Activated naive CD8-positive, alpha-beta T cell (primary cell): Measurements from ENCODE around the gene ERBB2.
"Not testable (repeated sequence)": the region's sequence is repeated elsewhere in the genome, so short reads cannot be mapped to it uniquely, and the experiment has no call there.

Source experiments
- H3K27ac Mint-ChIP-seq: one replicate; pipeline ENCODE4 v1.8.0; 2021; ENCODE audit warnings: mixed read lengths
- H3K27me3 Mint-ChIP-seq: one replicate; pipeline ENCODE4 v1.8.0; 2021; ENCODE audit warnings: mixed read lengths
- H3K36me3 Mint-ChIP-seq: one replicate; pipeline ENCODE4 v1.8.0; 2021; ENCODE audit warnings: mixed read lengths
- H3K4me1 Mint-ChIP-seq: one replicate; pipeline ENCODE4 v1.8.0; 2021; ENCODE audit warnings: low read depth, mixed read lengths
- H3K4me3 Mint-ChIP-seq: one replicate; pipeline ENCODE4 v1.8.0; 2021; ENCODE audit warnings: mild to moderate bottlenecking, mixed read lengths
- H3K9me3 Mint-ChIP-seq: one replicate; pipeline ENCODE4 v1.8.0; 2021; ENCODE audit warnings: low read depth, mixed read lengths

The ERBB2 gene

GRCh38 chr17:39684369-39685192 is 15.3 kb upstream of the ERBB2 start:
- Mint-ChIP-seq H3K4me3 (no peak overlapping the region), H3K9me3 (no peaks in the 10 kb centered on the region), H3K36me3 (peaks cover 11% of the 10 kb centered on the region), H3K27ac (no peak overlapping the region), H3K27me3 (no peaks in the 10 kb centered on the region), H3K4me1 (peaks cover 40% of the 10 kb centered on the region)

- H3K9me3 Mint-ChIP-seq = no peaks in the 10 kb centered on the region
- H3K4me1 Mint-ChIP-seq = peaks cover 23% of the 10 kb centered on the region
- peak overlapping the region; percentile 99 for H3K4me3 Mint-ChIP-seq
- H3K27ac Mint-ChIP-seq = peak overlapping the region; percentile 97
- H3K36me3 Mint-ChIP-seq = peaks cover 11% of the 10 kb centered on the region
- H3K27me3 Mint-ChIP-seq = no peaks in the 10 kb centered on the region
Observed at GRCh38 chr17:39687101-39687545, 12.7 kb upstream of the ERBB2 start.

DNA sequence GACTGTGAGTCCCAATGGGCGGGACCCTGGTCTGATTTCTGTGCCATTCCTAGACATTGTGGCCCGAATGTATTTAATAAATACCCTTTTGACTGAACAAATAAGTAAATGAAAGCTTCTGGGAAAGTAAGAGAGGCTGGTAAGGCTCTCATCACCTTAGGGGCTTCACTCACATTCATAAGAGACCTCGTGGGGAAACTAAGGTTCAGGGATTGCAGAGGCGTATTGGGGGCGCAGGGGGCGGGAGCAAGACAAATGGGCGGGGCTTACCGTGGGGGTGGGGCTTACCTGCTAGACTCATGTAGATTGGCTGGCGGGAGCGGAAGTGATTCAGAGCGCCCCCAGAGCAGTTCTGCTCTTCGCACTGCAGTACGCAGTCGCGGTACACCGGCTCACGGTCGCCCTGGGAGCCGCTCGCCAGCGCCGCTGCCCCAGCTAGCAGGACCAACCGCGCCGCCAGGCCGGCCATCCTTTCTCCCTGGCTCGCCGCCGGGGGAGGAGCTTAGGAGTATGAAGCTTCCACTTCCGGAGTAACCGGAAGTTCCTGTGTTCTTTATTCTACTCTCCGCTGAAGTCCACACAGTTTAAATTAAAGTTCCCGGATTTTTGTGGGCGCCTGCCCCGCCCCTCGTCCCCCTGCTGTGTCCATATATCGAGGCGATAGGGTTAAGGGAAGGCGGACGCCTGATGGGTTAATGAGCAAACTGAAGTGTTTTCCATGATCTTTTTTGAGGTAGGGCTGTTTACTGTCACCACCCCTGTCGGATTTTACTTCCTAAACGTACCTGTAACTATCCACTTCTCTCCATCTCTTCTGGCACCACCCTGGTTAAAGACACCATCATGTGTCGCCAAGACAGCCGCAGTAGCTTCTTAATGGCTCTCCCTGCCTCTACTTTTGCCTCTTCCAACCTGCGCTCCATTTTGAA is 12.1 kb upstream of the ERBB2 start, which contains the start of gene PGAP3:
TSS of gene PGAP3 (minus strand) at position 512 of the 929 bp plus-strand sequence. CDS start at position 469, 43 bp downstream.
- no peaks in the 10 kb centered on the region for H3K9me3 Mint-ChIP-seq
- H3K4me3 Mint-ChIP-seq = peak within 1 kb of the TSS; percentile 99
- peak within 1 kb of the TSS; percentile 97 for H3K27ac Mint-ChIP-seq
- H3K27me3 Mint-ChIP-seq = no peaks in the 10 kb centered on the region
- H3K36me3 Mint-ChIP-seq = peaks cover 11% of the 10 kb centered on the region
- H3K4me1 Mint-ChIP-seq = peaks cover 23% of the 10 kb centered on the region

GRCh38 chr17:39688475-39688835 is 11.4 kb upstream of the ERBB2 start:
- Mint-ChIP-seq H3K27me3 (no peaks in the 10 kb centered on the region), H3K4me3 (peak overlapping the region; percentile 99), H3K27ac (peak overlapping the region; percentile 97), H3K4me1 (peaks cover 20% of the 10 kb centered on the region), H3K9me3 (no peaks in the 10 kb centered on the region), H3K36me3 (peaks cover 8% of the 10 kb centered on the region)

- Mint-ChIP-seq H3K4me3 (peak overlapping the region; percentile 99), H3K9me3 (no peaks in the 10 kb centered on the region), H3K27me3 (no peaks in the 10 kb centered on the region), H3K4me1 (peaks cover 20% of the 10 kb centered on the region), H3K27ac (peak overlapping the region; percentile 97), H3K36me3 (peaks cover 8% of the 10 kb centered on the region)
Observed at GRCh38 chr17:39688945-39689344, 10.9 kb upstream of the ERBB2 start.

GRCh38 chr17:39694593-39694992 is 5.3 kb upstream of the ERBB2 start:
- no peak overlapping the region for H3K27ac Mint-ChIP-seq
- H3K9me3 Mint-ChIP-seq = no peaks in the 10 kb centered on the region
- no peak overlapping the region for H3K4me3 Mint-ChIP-seq
- H3K4me1 Mint-ChIP-seq = peaks cover 2% of the 10 kb centered on the region
- peaks cover 7% of the 10 kb centered on the region for H3K36me3 Mint-ChIP-seq
- H3K27me3 Mint-ChIP-seq = peaks cover 6% of the 10 kb centered on the region

DNA sequence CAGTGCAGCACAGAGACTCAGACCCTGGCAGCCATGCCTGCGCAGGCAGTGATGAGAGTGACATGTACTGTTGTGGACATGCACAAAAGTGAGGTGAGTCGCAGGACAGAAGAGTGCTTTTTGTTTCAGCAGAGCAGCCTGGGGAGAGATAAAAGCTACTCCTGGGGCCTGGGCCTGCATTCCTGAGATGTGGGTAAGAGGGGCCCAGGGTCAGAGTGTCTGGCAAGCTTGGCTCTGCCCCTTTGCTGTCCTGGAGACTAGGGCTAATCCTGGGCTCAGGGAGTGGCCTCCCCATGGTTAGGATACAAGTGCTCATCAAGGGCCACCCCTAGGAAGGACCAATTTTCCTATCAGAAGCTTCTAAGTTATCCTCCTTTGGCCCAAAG is 4.8 kb upstream of the ERBB2 start:
- Mint-ChIP-seq H3K36me3 (peaks cover 7% of the 10 kb centered on the region), H3K9me3 (no peaks in the 10 kb centered on the region)

GRCh38 chr17:39696731-39697130 is 3.1 kb upstream of the ERBB2 start:
- H3K27ac Mint-ChIP-seq = no peak overlapping the region

More for the DNA sequence above, 4.8 kb upstream of the ERBB2 start:
- no peak overlapping the region for H3K4me3 Mint-ChIP-seq
- peaks cover 8% of the 10 kb centered on the region for H3K27me3 Mint-ChIP-seq
- H3K4me1 Mint-ChIP-seq = peaks cover 5% of the 10 kb centered on the region
- H3K27ac Mint-ChIP-seq = no peak overlapping the region

DNA sequence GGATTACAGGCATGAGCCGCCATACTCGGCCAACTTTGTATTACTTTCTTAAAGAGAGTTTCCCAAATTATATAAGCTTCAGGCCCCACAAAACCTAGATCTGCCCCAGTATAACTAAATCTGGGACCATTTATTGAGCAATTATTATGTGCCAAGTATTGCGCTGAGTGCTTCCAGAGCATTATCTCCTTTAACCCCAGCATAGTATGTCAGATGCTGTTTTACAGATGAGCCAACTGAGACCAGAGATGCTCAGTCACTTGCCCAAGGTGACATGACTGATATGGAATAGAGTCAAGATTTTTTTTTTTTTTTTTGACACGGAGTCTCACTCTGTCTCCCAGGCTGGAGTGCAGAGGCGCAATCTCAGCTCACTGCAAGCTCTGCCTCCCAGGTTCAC is 1.9 kb upstream of the ERBB2 start:
- Mint-ChIP-seq H3K27ac (no peak overlapping the region), H3K4me3 (no peak overlapping the region), H3K9me3 (no peaks in the 10 kb centered on the region), H3K4me1 (peaks cover 7% of the 10 kb centered on the region), H3K27me3 (peaks cover 18% of the 10 kb centered on the region), H3K36me3 (peaks cover 7% of the 10 kb centered on the region)

More at GRCh38 chr17:39696731-39697130, 3.1 kb upstream of the ERBB2 start:
- Mint-ChIP-seq H3K27me3 (peaks cover 17% of the 10 kb centered on the region), H3K36me3 (peaks cover 7% of the 10 kb centered on the region), H3K4me3 (no peak overlapping the region), H3K9me3 (no peaks in the 10 kb centered on the region), H3K4me1 (peaks cover 7% of the 10 kb centered on the region)

DNA sequence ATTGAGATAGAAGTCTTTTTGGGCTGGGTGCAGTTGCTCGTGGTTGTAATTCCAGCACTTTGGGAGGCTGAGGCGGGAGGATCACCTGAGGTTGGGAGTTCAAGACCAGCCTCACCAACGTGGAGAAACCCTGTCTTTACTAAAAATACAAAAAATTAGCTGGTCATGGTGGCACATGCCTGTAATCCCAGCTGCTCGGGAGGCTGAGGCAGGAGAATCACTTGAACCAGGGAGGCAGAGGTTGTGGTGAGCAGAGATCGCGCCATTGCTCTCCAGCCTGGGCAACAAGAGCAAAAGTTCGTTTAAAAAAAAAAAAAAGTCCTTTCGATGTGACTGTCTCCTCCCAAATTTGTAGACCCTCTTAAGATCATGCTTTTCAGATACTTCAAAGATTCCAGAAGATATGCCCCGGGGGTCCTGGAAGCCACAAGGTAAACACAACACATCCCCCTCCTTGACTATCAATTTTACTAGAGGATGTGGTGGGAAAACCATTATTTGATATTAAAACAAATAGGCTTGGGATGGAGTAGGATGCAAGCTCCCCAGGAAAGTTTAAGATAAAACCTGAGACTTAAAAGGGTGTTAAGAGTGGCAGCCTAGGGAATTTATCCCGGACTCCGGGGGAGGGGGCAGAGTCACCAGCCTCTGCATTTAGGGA is 577 bp upstream of the ERBB2 start:
- not testable (repeated sequence) for H3K4me1 Mint-ChIP-seq, H3K36me3 Mint-ChIP-seq, H3K27ac Mint-ChIP-seq, H3K9me3 Mint-ChIP-seq
- H3K4me3 Mint-ChIP-seq = peak overlapping the region; percentile 80
- peaks cover 18% of the 10 kb centered on the region for H3K27me3 Mint-ChIP-seq

DNA sequence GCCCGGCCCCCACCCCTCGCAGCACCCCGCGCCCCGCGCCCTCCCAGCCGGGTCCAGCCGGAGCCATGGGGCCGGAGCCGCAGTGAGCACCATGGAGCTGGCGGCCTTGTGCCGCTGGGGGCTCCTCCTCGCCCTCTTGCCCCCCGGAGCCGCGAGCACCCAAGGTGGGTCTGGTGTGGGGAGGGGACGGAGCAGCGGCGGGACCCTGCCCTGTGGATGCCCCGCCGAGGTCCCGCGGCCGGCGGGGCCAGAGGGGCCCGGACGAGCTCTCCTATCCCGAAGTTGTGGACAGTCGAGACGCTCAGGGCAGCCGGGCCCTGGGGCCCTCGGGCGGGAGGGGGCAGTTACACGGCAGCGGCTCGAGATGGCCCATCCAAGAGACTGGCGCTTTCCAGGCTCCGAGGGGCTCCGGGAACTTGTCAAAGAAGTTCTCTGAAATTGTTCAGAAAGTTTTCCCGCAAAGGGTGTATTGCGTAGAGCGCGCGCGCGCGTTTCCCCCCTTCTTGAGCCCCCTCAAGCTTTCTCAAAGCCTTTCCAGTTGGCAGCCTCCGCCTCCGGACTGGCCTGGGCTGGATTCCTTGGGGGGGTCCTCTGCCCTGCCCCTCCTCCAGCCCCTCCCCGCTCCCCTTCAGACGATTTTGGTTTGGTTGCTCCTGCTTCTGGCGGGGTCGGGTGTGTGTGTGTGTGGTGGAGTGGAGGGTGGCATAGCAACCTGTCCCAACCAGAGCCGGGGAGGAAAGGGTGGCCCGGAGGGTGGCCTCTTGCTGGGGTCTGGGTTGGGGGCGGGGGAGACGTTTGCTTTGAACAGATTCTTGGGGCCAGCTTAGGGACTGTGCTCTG is 504 bp downstream of the ERBB2 start:
- H3K27me3 Mint-ChIP-seq = peaks cover 18% of the 10 kb centered on the region
- no peaks in the 10 kb centered on the region for H3K9me3 Mint-ChIP-seq
- H3K36me3 Mint-ChIP-seq = peaks cover 2% of the 10 kb centered on the region
- no peak overlapping the region for H3K27ac Mint-ChIP-seq
- peaks cover 7% of the 10 kb centered on the region for H3K4me1 Mint-ChIP-seq
- no peak overlapping the region for H3K4me3 Mint-ChIP-seq

GRCh38 chr17:39701012-39701783 is 1.3 kb downstream of the ERBB2 start:
- Mint-ChIP-seq H3K9me3 (no peaks in the 10 kb centered on the region), H3K4me1 (peaks cover 7% of the 10 kb centered on the region), H3K36me3 (peaks cover 2% of the 10 kb centered on the region), H3K4me3 (peak overlapping the region; percentile 30), H3K27me3 (peaks cover 18% of the 10 kb centered on the region), H3K27ac (no peak overlapping the region)

- Mint-ChIP-seq H3K27me3 (peaks cover 18% of the 10 kb centered on the region), H3K9me3 (no peaks in the 10 kb centered on the region), H3K36me3 (peaks cover 2% of the 10 kb centered on the region), H3K27ac (no peak overlapping the region), H3K4me1 (peaks cover 14% of the 10 kb centered on the region), H3K4me3 (no peak overlapping the region)
Observed at GRCh38 chr17:39701784-39702422, 2.0 kb downstream of the ERBB2 start.
